ENCODE measurements around the gene ORC3.
"Not testable (repeated sequence)": the region's sequence is repeated elsewhere in the genome, so short reads cannot be mapped to it uniquely, and the experiment has no call there.

ORC3 gene

GRCh38 chr6:87698547-87699006, 108.6 kb downstream of the ORC3 start:
- H3K4me3 ChIP-seq (ENCODE audit: low read depth in 1 of 5, low read length in 5 of 5) = peak overlapping the region; percentile 80 to 98 (median 97)
- H3K4me1 ChIP-seq (ENCODE audit: control insufficient read depth in 5 of 5, insufficient read depth in 5 of 5, low read length in 5 of 5) = peaks cover 0 to 63% (median 46%) of the 10 kb centered on the region in 5 donors
- H3K27ac ChIP-seq (ENCODE audit: low read depth, low read length) = peak overlapping the region; percentile 99
- no peaks in the 10 kb centered on the region for H3K27me3 ChIP-seq (ENCODE audit: control insufficient read depth in 5 of 5, insufficient read depth in 4 of 5, low read length in 5 of 5)
- peak overlapping the region; percentile 40 to 100 (median 58) for H3K9ac ChIP-seq (ENCODE audit: low read length in 5 of 5)
- H3K9me3 ChIP-seq (ENCODE audit: control insufficient read depth in 5 of 5, low read length in 5 of 5) = no peaks in the 10 kb centered on the region
- H3K36me3 ChIP-seq (ENCODE audit: control insufficient read depth in 5 of 5, insufficient read depth in 5 of 5, low read length in 5 of 5) = no peaks in the 10 kb centered on the region

DNA sequence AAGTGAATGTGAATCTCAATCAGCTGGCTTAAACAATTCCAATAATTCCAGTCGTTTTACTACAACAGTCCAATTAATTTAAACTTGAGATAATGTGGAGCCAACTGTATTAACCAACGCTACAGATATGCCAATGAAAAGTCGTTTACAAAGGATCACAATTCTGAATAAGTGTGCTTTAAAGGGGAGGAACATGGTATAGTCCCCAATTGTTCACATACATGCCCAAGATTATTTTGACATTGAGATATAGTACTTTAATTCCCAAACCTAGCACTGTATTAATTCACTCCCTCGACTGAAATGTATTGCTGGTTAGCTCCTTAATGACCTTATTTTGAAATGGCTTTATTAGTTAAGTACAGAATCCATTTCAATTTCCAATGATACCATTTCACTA, 109.6 kb downstream of the ORC3 start:
- H3K4me3 ChIP-seq (ENCODE audit: low read depth in 1 of 5, low read length in 5 of 5) = peak overlapping the region; percentile 80 to 98 (median 97)
- peak overlapping the region in 4 of 5 donors; percentile 69 to 100 (median 98) for H3K9ac ChIP-seq (ENCODE audit: low read length in 5 of 5)
- H3K9me3 ChIP-seq (ENCODE audit: control insufficient read depth in 5 of 5, low read length in 5 of 5) = no peaks in the 10 kb centered on the region
- H3K36me3 ChIP-seq (ENCODE audit: control insufficient read depth in 5 of 5, insufficient read depth in 5 of 5, low read length in 5 of 5) = no peaks in the 10 kb centered on the region
- H3K27ac ChIP-seq (ENCODE audit: low read depth, low read length) = peak overlapping the region; percentile 99
- H3K4me1 ChIP-seq (ENCODE audit: control insufficient read depth in 5 of 5, insufficient read depth in 5 of 5, low read length in 5 of 5) = peaks cover 0 to 53% (median 42%) of the 10 kb centered on the region in 5 donors
- no peaks in the 10 kb centered on the region for H3K27me3 ChIP-seq (ENCODE audit: control insufficient read depth in 5 of 5, insufficient read depth in 4 of 5, low read length in 5 of 5)

- no peaks in the 10 kb centered on the region for H3K27me3 ChIP-seq (ENCODE audit: control insufficient read depth in 5 of 5, insufficient read depth in 4 of 5, low read length in 5 of 5)
- H3K9me3 ChIP-seq (ENCODE audit: control insufficient read depth in 5 of 5, low read length in 5 of 5) = no peaks in the 10 kb centered on the region
- H3K9ac ChIP-seq (ENCODE audit: low read length in 5 of 5) = peak overlapping the region; percentile 42 to 100 (median 99)
- H3K27ac ChIP-seq (ENCODE audit: low read depth, low read length) = peak overlapping the region; percentile 99
- no peaks in the 10 kb centered on the region for H3K36me3 ChIP-seq (ENCODE audit: control insufficient read depth in 5 of 5, insufficient read depth in 5 of 5, low read length in 5 of 5)
- H3K4me1 ChIP-seq (ENCODE audit: control insufficient read depth in 5 of 5, insufficient read depth in 5 of 5, low read length in 5 of 5) = peaks cover 0 to 42% (median 35%) of the 10 kb centered on the region in 5 donors
- H3K4me3 ChIP-seq (ENCODE audit: low read depth in 1 of 5, low read length in 5 of 5) = peak overlapping the region; percentile 80 to 98 (median 97)
These were observed 110.7 kb downstream of the ORC3 start for GRCh38 chr6:87700397-87701343.

- Histone ChIP-seq H3K27me3 (ENCODE audit: control insufficient read depth in 5 of 5, insufficient read depth in 4 of 5, low read length in 5 of 5) (no peaks in the 10 kb centered on the region), H3K36me3 (ENCODE audit: control insufficient read depth in 5 of 5, insufficient read depth in 5 of 5, low read length in 5 of 5) (no peaks in the 10 kb centered on the region), H3K4me1 (ENCODE audit: control insufficient read depth in 5 of 5, insufficient read depth in 5 of 5, low read length in 5 of 5) (peaks cover 0 to 37% (median 28%) of the 10 kb centered on the region in 5 donors), H3K4me3 (ENCODE audit: low read depth in 1 of 5, low read length in 5 of 5) (peak overlapping the region; percentile 80 to 98 (median 97)), H3K9ac (ENCODE audit: low read length in 5 of 5) (peak overlapping the region; percentile 42 to 100 (median 99)), H3K9me3 (ENCODE audit: control insufficient read depth in 5 of 5, low read length in 5 of 5) (no peaks in the 10 kb centered on the region), H3K27ac (ENCODE audit: low read depth, low read length) (peak overlapping the region; percentile 99)
These were observed 111.4 kb downstream of the ORC3 start for GRCh38 chr6:87701344-87701675.

DNA sequence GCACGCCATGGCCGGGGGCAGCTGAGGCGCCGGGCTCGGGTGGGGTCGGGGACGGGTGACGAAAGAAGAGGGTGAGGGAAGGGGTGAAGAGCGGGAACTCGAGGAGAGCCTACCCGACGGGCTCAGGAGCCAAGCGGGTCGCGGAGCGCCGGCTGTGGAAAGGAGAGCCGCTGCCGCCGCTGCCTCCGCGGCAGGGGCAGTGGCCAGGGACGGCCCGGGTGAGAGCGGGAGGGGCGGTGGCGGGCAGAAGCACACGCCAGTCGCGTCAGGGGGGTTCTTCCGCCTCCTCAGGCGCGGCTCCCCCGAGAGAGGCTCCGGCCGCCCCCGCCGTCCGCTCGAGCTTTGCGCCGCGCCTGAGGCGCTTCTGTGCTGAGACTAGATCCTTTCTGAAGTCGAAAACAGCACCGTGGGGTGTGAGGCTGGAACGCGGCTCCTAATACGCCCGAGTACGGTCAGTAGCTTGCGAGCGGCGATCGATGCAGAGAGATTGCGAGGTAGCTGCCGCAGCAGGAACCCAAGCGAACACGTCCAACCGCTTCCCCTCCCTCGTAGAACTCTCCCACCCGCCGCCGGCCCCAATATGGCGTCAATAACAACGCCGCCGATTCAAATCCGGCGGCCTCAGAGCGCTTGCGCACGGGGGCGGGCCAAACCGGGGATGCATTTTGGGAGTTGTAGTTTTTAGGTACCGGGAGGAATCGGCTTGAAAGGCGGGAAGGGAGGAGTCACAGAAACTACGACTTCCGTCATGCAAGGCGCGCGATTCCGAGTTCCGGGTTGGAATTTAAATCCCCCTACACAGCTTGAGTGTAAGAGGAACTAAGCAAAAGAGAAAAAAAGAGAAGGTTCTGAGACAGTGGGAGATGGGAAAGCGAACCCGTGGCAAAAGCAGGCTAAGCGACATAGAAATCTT, 112.0 kb downstream of the ORC3 start, which contains the start of gene AKIRIN2:
TSS of gene AKIRIN2 (minus strand) at position 558 of the 913 bp plus-strand sequence. CDS start at position 9, 549 bp downstream.
- Histone ChIP-seq H3K4me1 (ENCODE audit: control insufficient read depth in 5 of 5, insufficient read depth in 5 of 5, low read length in 5 of 5) (peaks cover 0 to 36% (median 28%) of the 10 kb centered on the region in 5 donors), H3K9me3 (ENCODE audit: control insufficient read depth in 5 of 5, low read length in 5 of 5) (no peaks in the 10 kb centered on the region), H3K36me3 (ENCODE audit: control insufficient read depth in 5 of 5, insufficient read depth in 5 of 5, low read length in 5 of 5) (no peaks in the 10 kb centered on the region), H3K4me3 (ENCODE audit: low read depth in 1 of 5, low read length in 5 of 5) (peak within 1 kb of the TSS; percentile 80 to 98 (median 97)), H3K27ac (ENCODE audit: low read depth, low read length) (peak within 1 kb of the TSS; percentile 99), H3K9ac (ENCODE audit: low read length in 5 of 5) (peak within 1 kb of the TSS; percentile 42 to 100 (median 99)), H3K27me3 (ENCODE audit: control insufficient read depth in 5 of 5, insufficient read depth in 4 of 5, low read length in 5 of 5) (no peaks in the 10 kb centered on the region)

DNA sequence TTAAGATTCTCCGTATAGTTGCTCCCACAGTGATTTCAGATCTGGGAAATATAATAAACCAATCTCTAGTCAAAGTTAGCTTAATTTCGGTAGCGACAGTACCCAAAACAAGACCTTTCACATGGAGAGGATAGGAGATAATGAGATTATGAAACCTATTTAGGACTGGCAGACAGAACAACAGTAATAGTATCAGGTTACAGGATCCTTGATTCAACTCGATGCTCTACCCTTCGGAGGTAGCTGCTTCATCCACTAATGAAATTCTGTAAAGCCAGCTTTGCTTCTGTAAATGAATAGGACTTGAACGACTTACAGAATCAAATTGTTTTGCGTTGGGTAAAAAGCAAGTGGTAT, 112.6 kb downstream of the ORC3 start:
- Histone ChIP-seq H3K4me3 (ENCODE audit: low read depth in 1 of 5, low read length in 5 of 5) (peak overlapping the region; percentile 59 to 98 (median 85)), H3K9ac (ENCODE audit: low read length in 5 of 5) (peak overlapping the region; percentile 21 to 99 (median 81))

GRCh38 chr6:87703039-87703438, 113.1 kb downstream of the ORC3 start:
- H3K36me3 ChIP-seq (ENCODE audit: control insufficient read depth in 5 of 5, insufficient read depth in 5 of 5, low read length in 5 of 5) = not testable (repeated sequence)

More for the DNA sequence above, 112.6 kb downstream of the ORC3 start:
- no peaks in the 10 kb centered on the region for H3K27me3 ChIP-seq (ENCODE audit: control insufficient read depth in 5 of 5, insufficient read depth in 4 of 5, low read length in 5 of 5)
- H3K27ac ChIP-seq (ENCODE audit: low read depth, low read length) = peak overlapping the region; percentile 99
- no peaks in the 10 kb centered on the region for H3K36me3 ChIP-seq (ENCODE audit: control insufficient read depth in 5 of 5, insufficient read depth in 5 of 5, low read length in 5 of 5)
- peaks cover 0 to 32% (median 23%) of the 10 kb centered on the region in 5 donors for H3K4me1 ChIP-seq (ENCODE audit: control insufficient read depth in 5 of 5, insufficient read depth in 5 of 5, low read length in 5 of 5)
- no peaks in the 10 kb centered on the region for H3K9me3 ChIP-seq (ENCODE audit: control insufficient read depth in 5 of 5, low read length in 5 of 5)

DNA sequence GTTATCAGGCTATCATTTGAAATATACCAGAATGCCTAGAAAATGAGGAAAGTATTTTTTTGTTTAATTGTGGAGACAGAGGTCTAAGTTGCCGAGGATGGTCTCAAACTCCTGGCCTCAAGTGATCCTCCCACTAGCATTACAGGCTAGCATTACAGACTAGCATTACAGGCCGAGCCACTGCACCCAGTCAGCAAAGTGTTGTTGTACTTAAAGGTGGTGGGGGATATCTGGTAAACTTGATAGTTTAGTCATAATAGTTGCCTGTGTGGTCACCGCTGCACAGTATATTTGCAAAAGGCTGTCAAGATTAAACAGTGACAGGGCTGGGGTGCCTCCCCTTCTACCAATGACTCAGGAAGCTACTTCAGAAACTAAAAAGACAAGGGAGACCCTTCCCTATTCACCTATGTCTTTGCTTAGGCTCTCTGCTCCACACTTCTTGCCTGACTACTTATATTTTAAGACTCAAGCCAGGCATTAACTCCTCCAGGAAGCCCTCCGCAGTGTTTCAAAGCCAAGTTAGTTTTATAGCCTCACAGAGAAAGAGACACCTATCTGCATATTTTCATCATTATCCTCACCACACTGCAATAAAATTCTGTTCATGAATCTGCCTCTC, 115.2 kb downstream of the ORC3 start:
- Histone ChIP-seq H3K36me3 (ENCODE audit: control insufficient read depth in 5 of 5, insufficient read depth in 5 of 5, low read length in 5 of 5) (no peaks in the 10 kb centered on the region), H3K27me3 (ENCODE audit: control insufficient read depth in 5 of 5, insufficient read depth in 4 of 5, low read length in 5 of 5) (no peaks in the 10 kb centered on the region), H3K9ac (ENCODE audit: low read length in 5 of 5) (no peak overlapping the region)

More at GRCh38 chr6:87703039-87703438, 113.1 kb downstream of the ORC3 start:
- peak overlapping the region; percentile 59 to 98 (median 85) for H3K4me3 ChIP-seq (ENCODE audit: low read depth in 1 of 5, low read length in 5 of 5)
- not testable (repeated sequence) for H3K9me3 ChIP-seq (ENCODE audit: control insufficient read depth in 5 of 5, low read length in 5 of 5); H3K27me3 ChIP-seq (ENCODE audit: control insufficient read depth in 5 of 5, insufficient read depth in 4 of 5, low read length in 5 of 5)
- H3K4me1 ChIP-seq (ENCODE audit: control insufficient read depth in 5 of 5, insufficient read depth in 5 of 5, low read length in 5 of 5) = peaks cover 0 to 27% (median 18%) of the 10 kb centered on the region in 5 donors
- peak overlapping the region; percentile 21 to 99 (median 81) for H3K9ac ChIP-seq (ENCODE audit: low read length in 5 of 5)
- H3K27ac ChIP-seq (ENCODE audit: low read depth, low read length) = peak overlapping the region; percentile 99

DNA sequence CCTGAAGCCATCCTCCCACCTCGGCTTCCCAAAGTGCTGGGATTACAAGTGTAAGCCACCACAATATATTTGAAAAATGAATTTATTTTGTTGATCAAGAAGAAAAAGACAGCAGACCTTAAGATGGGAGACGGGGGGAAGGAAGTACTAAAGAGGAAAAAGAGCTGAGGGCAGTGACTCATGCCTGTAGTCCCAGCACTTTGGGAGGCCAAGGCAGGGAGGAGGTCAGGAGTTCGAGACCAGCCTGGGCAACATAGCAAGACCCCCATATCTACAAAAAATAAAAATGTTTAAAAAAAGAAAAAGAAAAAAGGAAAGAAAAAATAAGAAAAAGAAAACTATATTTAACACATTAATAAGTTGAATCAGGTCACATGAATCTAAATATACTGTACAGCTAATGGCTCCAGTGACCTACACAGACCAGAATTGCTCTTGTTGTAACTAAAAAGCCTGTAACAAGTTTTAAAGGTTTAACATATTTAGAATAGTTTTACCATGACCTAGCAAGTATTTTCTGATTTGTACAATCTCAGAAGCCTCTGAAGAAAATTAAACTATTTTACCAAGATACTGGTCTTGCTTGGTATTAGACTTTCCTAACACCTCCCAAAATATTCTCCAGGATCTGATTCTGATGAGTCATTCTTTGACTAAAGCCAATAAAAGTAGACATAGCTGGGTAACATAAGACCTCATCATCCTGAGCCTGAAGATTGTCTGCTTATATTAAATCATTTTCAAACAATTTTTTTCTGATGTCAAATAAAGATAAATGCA, 116.4 kb downstream of the ORC3 start:
- Histone ChIP-seq H3K9me3 (ENCODE audit: control insufficient read depth in 5 of 5, low read length in 5 of 5) (no peaks in the 10 kb centered on the region), H3K4me3 (ENCODE audit: low read depth in 1 of 5, low read length in 5 of 5) (no peak overlapping the region), H3K27ac (ENCODE audit: low read depth, low read length) (no peak overlapping the region), H3K4me1 (ENCODE audit: control insufficient read depth in 5 of 5, insufficient read depth in 5 of 5, low read length in 5 of 5) (peaks cover 0 to 9% (median 7%) of the 10 kb centered on the region in 5 donors), H3K36me3 (ENCODE audit: control insufficient read depth in 5 of 5, insufficient read depth in 5 of 5, low read length in 5 of 5) (no peaks in the 10 kb centered on the region), H3K27me3 (ENCODE audit: control insufficient read depth in 5 of 5, insufficient read depth in 4 of 5, low read length in 5 of 5) (no peaks in the 10 kb centered on the region), H3K9ac (ENCODE audit: low read length in 5 of 5) (no peak overlapping the region)

More for the DNA sequence above, 115.2 kb downstream of the ORC3 start:
- Histone ChIP-seq H3K27ac (ENCODE audit: low read depth, low read length) (no peak overlapping the region), H3K4me1 (ENCODE audit: control insufficient read depth in 5 of 5, insufficient read depth in 5 of 5, low read length in 5 of 5) (peaks cover 0 to 10% (median 9%) of the 10 kb centered on the region in 5 donors), H3K9me3 (ENCODE audit: control insufficient read depth in 5 of 5, low read length in 5 of 5) (no peaks in the 10 kb centered on the region), H3K4me3 (ENCODE audit: low read depth in 1 of 5, low read length in 5 of 5) (no peak overlapping the region)

All from subcutaneous abdominal adipose tissue (tissue), 5 donors.